ENCODE measurements around the gene STK38L. TPM values are rescaled to one million over a fixed set of nuclear protein-coding genes. Genes with fewer than 3 reads are reported as not detected.

STK38L gene
- total RNA-seq, 1 experiment from 2014 or later = 25.2 TPM

GRCh38 chr12:27331291-27331926 is 87.3 kb downstream of the STK38L start:
- peaks cover 39% of the 10 kb centered on the region for H3K4me1 ChIP-seq (ENCODE audit: control insufficient read depth, insufficient read depth, low read length)
- peak; percentile 63 for ATAC-seq
- no peaks in the 10 kb centered on the region for H3K36me3 ChIP-seq (ENCODE audit: control insufficient read depth, insufficient read depth, low read length)
- DNase-seq (ENCODE audit: low read depth, low spot score) = peak; percentile 89
- POLR2A ChIA-PET = interaction anchor here (0.6 kb wide), 1 partner anchor 25 kb away, joined by 4 read pairs; no protein-coding TSS in a partner anchor
- intact Hi-C loops (cut with micrococcal nuclease; ENCODE audit: unreplicated experiment) = loop anchor here (10.0 kb wide), 2 partner anchors 53 to 373 kb away; no protein-coding TSS in a partner anchor
- H3K9me3 ChIP-seq (ENCODE audit: control insufficient read depth, insufficient read depth, low read depth, low read length) = no peaks in the 10 kb centered on the region
- TSS peak; percentile 79 for BruUV-seq (replicated peaks)
- no peaks in the 10 kb centered on the region for H3K27me3 ChIP-seq (ENCODE audit: control insufficient read depth, insufficient read depth, low read length)
- TF ChIP-seq TCF7L2 (IDR thresholded peaks at IDR 0.05; ENCODE audit: low read depth, low read length) (no peak), POLR2AphosphoS5 (IDR thresholded peaks at IDR 0.05; ENCODE audit: low read depth, low read length) (0 out of 2 replicates have a peak, but pooled peaks have one; percentile 19), CTCF (IDR thresholded peaks at IDR 0.05) (no peak), SIN3A (IDR thresholded peaks at IDR 0.05; ENCODE audit: borderline replicate concordance, insufficient read depth, low read depth, low read length) (no peak)
- in situ Hi-C loops (cut with HindIII; ENCODE audit: low pct_unique_long_range_greater_than_20kb, low sequenced_read_pairs) = no loop called here
- peak overlapping the region; percentile 75 for H3K27ac ChIP-seq (ENCODE audit: low read length)
- CTCF ChIA-PET = interaction anchor here (0.6 kb wide), 1 partner anchor 1213 kb away, joined by 3 read pairs; no protein-coding TSS in a partner anchor
- H3K4me3 ChIP-seq (ENCODE audit: low read depth in 2 of 2, low read length in 2 of 2) = peak overlapping the region in 1 of 2 experiments; percentile 81; a peak in 2 of 4 replicates

- H3K9me3 ChIP-seq (ENCODE audit: control insufficient read depth, insufficient read depth, low read depth, low read length) = no peaks in the 10 kb centered on the region
- no TSS peak for BruUV-seq (replicated peaks)
- intact Hi-C loops (cut with micrococcal nuclease; ENCODE audit: unreplicated experiment) = loop anchor here (10.0 kb wide), 2 partner anchors 53 to 373 kb away; no protein-coding TSS in a partner anchor
- H3K27me3 ChIP-seq (ENCODE audit: control insufficient read depth, insufficient read depth, low read length) = no peaks in the 10 kb centered on the region
- no peaks in the 10 kb centered on the region for H3K36me3 ChIP-seq (ENCODE audit: control insufficient read depth, insufficient read depth, low read length)
- peak overlapping the region; percentile 75 for H3K27ac ChIP-seq (ENCODE audit: low read length)
- in situ Hi-C loops (cut with HindIII; ENCODE audit: low pct_unique_long_range_greater_than_20kb, low sequenced_read_pairs) = no loop called here
- ChIA-PET CTCF (interaction anchor here (0.8 kb wide), 1 partner anchor 26 kb away, joined by 3 read pairs; no protein-coding TSS in a partner anchor), POLR2A (interaction anchor here (1.0 kb wide), 1 partner anchor 57 kb away, joined by 13 read pairs; no protein-coding TSS in a partner anchor)
- peak overlapping the region; percentile 66 to 81 for H3K4me3 ChIP-seq (ENCODE audit: low read depth in 2 of 2, low read length in 2 of 2)
- ATAC-seq (peak; percentile 9), DNase-seq (ENCODE audit: low read depth, low spot score) (no peak)
- no peak for TF ChIP-seq SIN3A (IDR thresholded peaks at IDR 0.05; ENCODE audit: borderline replicate concordance, insufficient read depth, low read depth, low read length)
- no peak for TF ChIP-seq POLR2AphosphoS5 (IDR thresholded peaks at IDR 0.05; ENCODE audit: low read depth, low read length)
- peaks cover 39% of the 10 kb centered on the region for H3K4me1 ChIP-seq (ENCODE audit: control insufficient read depth, insufficient read depth, low read length)
Measured at GRCh38 chr12:27331927-27332324, 87.8 kb downstream of the STK38L start.

DNA sequence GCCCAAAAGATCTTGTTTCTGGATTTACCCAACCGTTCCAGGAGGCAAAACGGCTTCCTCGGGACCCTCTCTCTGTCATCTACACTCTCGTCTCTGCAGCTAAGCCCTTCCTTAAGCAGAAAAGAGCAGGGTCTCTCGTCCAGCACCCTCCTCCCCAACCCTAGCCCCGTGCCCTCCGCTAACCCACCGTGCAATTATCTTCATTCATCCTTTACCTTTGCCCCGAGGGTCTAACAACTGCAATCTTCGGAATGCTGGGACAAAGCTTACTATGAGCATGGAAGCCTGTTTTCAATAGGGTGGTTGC is 88.3 kb downstream of the STK38L start:
- TF ChIP-seq POLR2AphosphoS5 (IDR thresholded peaks at IDR 0.05; ENCODE audit: low read depth, low read length) (no peak), TCF7L2 (IDR thresholded peaks at IDR 0.05; ENCODE audit: low read depth, low read length) (no peak), CTCF (IDR thresholded peaks at IDR 0.05) (no peak), SIN3A (IDR thresholded peaks at IDR 0.05; ENCODE audit: borderline replicate concordance, insufficient read depth, low read depth, low read length) (no peak)
- TF ChIP-seq, protein P1, sequence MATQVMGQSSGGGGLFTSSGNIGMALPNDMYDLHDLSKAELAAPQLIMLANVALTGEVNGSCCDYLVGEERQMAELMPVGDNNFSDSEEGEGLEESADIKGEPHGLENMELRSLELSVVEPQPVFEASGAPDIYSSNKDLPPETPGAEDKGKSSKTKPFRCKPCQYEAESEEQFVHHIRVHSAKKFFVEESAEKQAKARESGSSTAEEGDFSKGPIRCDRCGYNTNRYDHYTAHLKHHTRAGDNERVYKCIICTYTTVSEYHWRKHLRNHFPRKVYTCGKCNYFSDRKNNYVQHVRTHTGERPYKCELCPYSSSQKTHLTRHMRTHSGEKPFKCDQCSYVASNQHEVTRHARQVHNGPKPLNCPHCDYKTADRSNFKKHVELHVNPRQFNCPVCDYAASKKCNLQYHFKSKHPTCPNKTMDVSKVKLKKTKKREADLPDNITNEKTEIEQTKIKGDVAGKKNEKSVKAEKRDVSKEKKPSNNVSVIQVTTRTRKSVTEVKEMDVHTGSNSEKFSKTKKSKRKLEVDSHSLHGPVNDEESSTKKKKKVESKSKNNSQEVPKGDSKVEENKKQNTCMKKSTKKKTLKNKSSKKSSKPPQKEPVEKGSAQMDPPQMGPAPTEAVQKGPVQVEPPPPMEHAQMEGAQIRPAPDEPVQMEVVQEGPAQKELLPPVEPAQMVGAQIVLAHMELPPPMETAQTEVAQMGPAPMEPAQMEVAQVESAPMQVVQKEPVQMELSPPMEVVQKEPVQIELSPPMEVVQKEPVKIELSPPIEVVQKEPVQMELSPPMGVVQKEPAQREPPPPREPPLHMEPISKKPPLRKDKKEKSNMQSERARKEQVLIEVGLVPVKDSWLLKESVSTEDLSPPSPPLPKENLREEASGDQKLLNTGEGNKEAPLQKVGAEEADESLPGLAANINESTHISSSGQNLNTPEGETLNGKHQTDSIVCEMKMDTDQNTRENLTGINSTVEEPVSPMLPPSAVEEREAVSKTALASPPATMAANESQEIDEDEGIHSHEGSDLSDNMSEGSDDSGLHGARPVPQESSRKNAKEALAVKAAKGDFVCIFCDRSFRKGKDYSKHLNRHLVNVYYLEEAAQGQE (IDR thresholded peaks at IDR 0.05; ENCODE audit: insufficient read depth in 1 of 2, low read depth in 2 of 2, low read length in 1 of 2) = no peak
- no peaks in the 10 kb centered on the region for H3K27me3 ChIP-seq (ENCODE audit: control insufficient read depth, insufficient read depth, low read length)
- H3K36me3 ChIP-seq (ENCODE audit: control insufficient read depth, insufficient read depth, low read length) = no peaks in the 10 kb centered on the region
- no peak for DNase-seq (ENCODE audit: low read depth, low spot score)
- POLR2A ChIA-PET = interaction anchor here (0.5 to 1.0 kb wide), 2 partner anchors 38 to 57 kb away, joined by 6 to 13 read pairs; no protein-coding TSS in a partner anchor
- no peaks in the 10 kb centered on the region for H3K9me3 ChIP-seq (ENCODE audit: control insufficient read depth, insufficient read depth, low read depth, low read length)
- BruUV-seq (replicated peaks) = no TSS peak
- in situ Hi-C loops (cut with HindIII; ENCODE audit: low pct_unique_long_range_greater_than_20kb, low sequenced_read_pairs) = no loop called here
- CTCF ChIA-PET = interaction anchor here (0.8 kb wide), 1 partner anchor 26 kb away, joined by 3 read pairs; no protein-coding TSS in a partner anchor
- peaks cover 39% of the 10 kb centered on the region for H3K4me1 ChIP-seq (ENCODE audit: control insufficient read depth, insufficient read depth, low read length)
- intact Hi-C loops (cut with micrococcal nuclease; ENCODE audit: unreplicated experiment) = loop anchor here (10.0 kb wide), 2 partner anchors 52 to 372 kb away; no protein-coding TSS in a partner anchor
- H3K4me3 ChIP-seq (ENCODE audit: low read depth in 2 of 2, low read length in 2 of 2) = peak overlapping the region; percentile 66 to 81
- no peak for ATAC-seq
- peak overlapping the region; percentile 75 for H3K27ac ChIP-seq (ENCODE audit: low read length)
